AG08396 (cell line): ENCODE results near the gene COG4.
"Not testable (repeated sequence)": the region's sequence is repeated elsewhere in the genome, so short reads cannot be mapped to it uniquely, and the experiment has no call there.

Source experiments
- DNase-seq: peaks from one replicate; pipeline ENCODE4 v3.0.0; 2012; ENCODE audit warnings: low spot score, mixed read lengths

The COG4 gene

DNA sequence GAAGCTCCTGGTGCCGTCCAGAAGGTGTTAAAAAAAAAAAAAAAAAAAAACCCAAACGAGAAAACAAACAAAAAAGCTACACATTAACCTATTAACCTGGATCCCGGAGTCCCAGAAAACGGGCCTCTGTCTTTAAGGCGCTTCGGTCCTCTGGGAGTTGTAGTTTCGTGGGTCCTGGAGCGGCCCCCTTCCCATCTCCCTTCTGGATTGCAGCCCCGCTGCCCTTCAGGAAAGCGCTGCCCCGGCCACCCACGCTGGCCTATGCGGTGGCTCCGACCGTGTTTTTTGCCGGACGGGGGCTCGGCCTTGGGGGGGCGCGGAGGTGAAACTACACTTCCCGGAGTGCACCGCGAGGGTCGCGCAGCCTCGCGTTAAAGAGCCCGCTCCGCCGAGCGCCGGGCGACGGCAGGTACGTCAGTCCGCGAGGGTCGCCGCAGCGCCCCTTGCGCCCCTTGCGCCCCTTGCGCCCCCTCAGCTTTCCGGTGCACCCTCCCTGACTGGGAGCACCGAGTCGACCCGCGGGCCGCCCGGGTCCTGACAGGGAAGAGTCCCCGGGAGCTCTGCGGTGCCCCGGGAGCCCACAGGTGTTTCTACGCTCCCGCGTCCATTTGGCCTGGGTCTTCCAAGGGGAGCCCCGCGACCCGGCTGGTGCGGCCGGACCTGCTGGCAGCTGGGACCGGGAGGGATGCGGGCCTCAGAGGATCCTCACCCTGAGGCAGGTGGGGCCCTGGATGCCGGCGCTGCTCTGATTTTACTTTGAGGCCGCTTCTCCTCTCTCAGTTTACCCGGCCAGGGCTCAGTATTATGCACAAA lies 68.9 kb downstream of the COG4 start, which contains the start of gene FCSK:
FCSK (plus strand) TSS at position 374 of the 813 bp plus-strand sequence. CDS start 8,596 bp downstream, outside the sequence.
- peak; percentile 89 for DNase-seq

DNA sequence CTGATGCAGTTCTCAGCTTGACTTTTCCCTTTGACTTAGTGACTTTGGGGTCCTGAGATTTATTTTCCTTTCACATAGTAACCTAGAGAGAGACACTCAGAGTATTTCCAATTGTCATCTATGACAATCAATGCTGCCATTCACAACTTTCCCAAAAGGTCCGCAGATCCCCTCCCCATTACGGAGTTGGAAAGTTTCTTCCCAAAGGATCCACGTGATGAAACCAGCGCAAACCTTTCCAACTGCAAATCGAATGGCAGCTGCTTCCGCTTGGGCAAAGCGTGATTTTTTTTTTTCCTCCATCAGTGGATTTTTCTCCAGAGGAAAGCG lies 69.5 kb downstream of the COG4 start:
- DNase-seq = no peak

GRCh38 chr16:70453117-70453891 lies 70.0 kb downstream of the COG4 start:
- no peak for DNase-seq

GRCh38 chr16:70451004-70451340 lies 72.4 kb downstream of the COG4 start:
- DNase-seq = not testable (repeated sequence)

GRCh38 chr16:70450142-70451003 lies 73.0 kb downstream of the COG4 start:
- not testable (repeated sequence) for DNase-seq

- no peak for DNase-seq
These were observed 75.3 kb downstream of the COG4 start for GRCh38 chr16:70448075-70448474.

GRCh38 chr16:70444249-70445063 lies 78.9 kb downstream of the COG4 start:
- no peak for DNase-seq

DNA sequence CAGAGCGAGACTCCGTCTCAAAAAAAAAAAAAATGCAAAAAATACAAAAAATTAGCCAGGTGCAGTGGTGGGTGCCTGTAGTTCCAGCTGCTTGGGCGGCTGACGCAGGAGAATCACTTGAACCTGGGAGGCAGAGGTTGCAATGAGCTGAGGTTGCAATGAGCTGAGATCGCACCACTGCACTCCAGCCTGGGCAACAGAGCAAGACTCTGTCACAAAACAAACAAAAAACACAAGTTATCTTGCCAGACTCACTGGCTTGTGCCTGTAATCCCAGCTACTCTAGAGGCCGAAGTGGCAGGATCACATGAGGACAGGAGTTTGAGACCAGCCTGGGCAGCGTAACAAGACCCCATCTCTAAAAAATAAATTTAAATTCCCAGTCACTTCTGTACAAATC lies 81.0 kb downstream of the COG4 start:
- DNase-seq = no peak

DNA sequence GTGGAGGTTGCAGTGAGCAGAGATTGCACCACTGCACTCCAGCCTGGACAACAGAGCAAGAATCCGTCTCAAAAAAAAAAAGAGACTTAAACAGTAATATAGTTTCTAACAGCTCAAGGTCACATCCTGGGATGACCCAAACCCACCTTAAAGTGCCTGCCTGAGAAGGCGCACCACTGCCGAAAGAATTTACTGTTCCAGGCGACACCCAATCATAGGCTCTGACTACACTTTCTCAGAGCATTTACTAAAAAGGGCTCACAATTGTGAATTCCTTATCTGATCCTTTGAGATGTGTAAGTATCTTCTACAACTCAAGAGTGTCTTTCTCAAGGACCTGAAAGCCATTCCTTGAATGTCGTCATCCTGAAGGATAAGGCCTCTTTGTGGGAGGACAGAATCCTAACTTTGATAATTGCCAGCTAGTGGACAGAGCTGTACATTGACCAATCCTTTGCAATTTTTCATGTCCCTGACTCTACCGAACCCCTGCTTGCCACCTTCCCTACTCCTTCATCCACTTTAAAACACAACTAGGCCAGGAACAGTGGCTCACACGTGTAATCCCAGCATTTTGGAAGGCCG lies 81.9 kb downstream of the COG4 start:
- no peak for DNase-seq

DNA sequence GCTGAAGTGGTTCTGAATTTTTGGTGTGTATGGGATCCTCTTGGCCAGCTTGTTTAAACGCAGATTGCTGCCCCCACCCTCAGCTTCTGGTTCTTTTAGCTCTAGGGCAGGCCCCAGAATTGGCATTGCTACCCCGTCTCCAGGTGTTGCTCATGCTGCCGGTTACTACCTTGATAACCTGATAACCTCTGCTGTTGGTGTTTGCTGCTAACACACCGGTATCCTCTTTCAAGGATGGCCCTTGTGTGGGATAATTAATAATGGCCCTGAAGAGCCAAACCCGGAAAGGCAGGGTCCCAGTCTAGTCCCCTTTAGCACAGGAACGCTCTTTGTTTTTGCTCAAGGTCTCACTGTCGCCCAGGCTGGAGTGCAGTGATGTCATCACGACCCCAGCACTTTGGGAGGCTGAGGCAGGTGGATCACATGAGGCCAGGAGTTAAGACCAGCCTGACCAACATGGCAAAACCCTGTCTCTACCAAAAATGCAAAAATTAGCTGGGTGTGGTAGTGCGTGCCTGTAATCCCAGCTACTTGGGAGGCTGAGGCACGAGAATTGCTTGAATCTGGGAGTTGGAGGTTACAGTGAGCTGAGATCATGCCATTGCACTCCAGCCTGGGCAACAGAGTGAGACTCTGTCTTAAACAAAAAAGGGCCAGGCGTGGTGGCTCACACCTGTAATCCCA lies 83.2 kb downstream of the COG4 start:
- DNase-seq = no peak

DNA sequence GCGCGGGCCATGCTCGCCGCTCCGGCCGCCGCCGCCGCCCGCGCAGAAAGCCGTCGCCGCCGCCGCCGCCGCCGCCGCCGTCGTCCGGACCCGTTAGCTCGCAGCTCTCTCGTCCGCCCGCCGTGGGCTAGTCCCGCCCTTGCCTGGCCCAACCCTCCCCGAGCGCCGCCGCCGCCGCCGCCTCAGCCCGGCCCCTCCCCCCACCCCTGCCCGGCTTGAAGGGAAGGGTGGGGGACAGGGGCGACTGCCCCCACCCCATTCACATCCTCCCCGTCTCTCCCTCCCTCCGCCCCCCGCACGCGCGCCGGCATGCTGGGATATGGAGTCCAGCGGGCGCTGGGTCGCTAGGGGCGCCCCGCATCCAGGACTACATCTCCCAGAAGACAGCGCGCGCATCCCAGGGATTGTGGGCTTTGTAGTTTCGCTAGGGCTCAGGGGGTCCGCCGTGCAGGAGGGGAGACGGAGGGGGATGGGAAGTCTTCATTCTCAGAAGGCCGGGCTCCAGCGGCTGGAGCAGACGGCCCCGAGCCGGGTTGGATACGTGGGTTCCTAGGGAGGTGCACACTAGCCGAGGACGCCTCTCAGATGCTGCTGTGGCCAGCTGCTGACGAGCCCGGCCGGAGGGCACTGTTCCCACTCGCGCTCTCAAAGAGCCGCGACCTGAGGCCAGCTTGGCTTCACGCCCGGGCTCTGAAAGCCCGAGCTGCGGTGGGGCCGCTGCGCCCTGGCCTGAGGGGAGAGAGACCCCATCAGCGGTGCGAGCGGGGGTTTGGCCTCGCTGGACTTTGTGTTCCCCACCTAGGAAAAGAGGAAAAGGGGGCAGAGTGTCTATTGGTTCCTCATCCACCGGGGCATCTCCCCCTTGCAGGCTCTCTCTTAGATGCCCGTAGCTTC lies 84.1 kb downstream of the COG4 start, which contains the start of gene ST3GAL2:
ST3GAL2 (minus strand) TSS at position 132 of the 894 bp plus-strand sequence. CDS start 40,570 bp downstream, outside the sequence.
- peak; percentile 96 for DNase-seq

GRCh38 chr16:70438585-70438968 lies 84.8 kb downstream of the COG4 start:
- DNase-seq = no peak

GRCh38 chr16:70437582-70438557 lies 85.5 kb downstream of the COG4 start:
- DNase-seq = peak; percentile 60

DNA sequence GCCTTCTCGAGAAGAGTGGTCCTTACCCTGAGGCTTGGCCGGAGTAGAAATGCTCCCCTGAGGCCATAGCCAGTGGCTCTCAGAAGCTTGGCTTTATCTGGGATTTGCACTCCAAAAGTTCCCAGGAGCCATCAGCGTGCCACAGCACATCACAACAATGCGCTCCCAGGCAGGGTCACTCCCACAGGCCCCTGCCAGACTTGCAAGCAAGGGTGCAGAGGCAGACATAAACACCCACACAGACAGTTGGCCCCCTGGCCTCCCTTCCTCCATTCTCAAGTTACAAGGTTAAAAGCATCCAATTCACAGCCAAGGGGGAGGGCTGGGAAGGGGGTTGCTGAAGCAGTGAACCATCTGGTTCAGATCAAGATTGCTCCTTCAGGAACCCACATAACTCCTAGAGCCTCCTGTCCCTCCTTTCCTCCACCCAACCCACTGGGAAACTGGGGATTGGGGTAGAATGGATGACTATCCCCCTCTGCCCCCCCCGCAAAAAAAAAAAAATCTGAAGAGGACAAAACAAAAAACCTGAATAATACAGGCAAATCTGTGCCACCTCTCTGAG lies 86.3 kb downstream of the COG4 start:
- DNase-seq = peak; percentile 67

DNA sequence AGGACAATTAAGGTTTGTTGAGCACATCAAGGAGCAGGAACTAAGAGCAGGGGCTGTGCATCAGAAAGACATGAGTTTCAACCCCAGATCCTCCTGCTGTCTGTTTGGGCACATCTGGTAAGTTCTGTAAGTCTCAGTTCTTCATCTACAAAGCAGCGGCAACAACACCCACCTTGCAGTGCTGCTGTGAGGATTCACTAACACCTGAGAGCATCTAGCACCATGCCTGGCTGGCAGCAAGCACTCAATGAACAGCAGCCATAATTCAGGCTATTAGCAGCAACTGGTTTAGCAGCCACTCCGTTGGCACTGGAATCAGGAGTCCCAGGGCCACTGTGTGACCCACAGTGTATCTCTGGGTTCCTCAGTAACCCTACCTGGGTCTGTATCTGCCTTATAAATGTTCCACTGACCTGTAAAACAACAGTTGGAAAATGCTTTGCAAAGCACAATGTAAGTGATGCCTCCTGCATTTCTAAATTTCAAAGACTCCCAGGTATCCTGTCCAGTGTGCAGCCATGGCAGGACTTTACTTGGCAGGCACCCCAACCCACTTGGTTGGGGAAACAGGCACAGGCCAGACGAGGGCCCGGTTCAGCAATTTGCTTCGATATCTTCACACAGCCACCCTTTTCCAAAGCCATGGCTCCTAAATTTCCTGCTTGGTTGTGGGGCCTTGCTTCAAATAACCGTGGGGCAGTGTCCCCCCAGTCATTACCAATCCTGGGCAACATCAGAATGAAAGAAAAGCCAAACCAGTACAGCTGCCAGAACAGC lies 88.7 kb downstream of the COG4 start:
- no peak for DNase-seq

DNA sequence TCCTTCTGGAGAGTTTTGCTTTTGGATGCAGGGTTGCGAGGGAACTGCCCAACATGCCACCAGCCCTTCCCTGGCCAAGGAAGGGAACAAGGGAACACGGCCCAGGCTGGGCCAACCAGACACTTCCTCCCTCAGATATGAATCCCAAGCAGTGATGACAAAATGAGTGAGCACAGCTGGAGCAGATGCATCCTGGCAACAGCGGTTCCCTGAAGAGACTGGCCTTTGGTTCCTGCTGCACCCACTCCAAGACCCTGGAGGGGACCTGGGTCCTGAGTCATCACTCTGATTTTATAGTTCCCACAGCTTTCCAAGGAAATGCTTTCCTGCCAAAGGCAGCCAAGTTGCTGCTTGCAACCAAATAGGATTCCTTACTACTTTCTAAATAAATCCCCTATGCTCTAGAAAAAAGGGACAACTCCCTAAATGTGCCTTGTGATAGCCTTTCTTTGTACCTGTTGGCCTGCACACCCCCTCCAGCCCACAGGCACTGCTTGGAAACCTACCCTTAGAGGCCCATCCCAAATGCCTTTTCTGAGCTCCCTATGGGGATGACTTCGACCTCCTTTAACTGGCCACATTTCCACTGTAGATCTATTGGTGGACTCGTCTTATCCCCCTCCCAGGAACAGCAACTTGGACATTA lies 89.8 kb downstream of the COG4 start:
- no peak for DNase-seq
